NCI-H1092 (cell line): ENCODE results near the gene CRCP.

ENCODE experiments used
- DNase-seq: peaks from one replicate; lab custom pipeline; 2025; lab: John Stamatoyannopoulos, UW

CRCP gene

DNA sequence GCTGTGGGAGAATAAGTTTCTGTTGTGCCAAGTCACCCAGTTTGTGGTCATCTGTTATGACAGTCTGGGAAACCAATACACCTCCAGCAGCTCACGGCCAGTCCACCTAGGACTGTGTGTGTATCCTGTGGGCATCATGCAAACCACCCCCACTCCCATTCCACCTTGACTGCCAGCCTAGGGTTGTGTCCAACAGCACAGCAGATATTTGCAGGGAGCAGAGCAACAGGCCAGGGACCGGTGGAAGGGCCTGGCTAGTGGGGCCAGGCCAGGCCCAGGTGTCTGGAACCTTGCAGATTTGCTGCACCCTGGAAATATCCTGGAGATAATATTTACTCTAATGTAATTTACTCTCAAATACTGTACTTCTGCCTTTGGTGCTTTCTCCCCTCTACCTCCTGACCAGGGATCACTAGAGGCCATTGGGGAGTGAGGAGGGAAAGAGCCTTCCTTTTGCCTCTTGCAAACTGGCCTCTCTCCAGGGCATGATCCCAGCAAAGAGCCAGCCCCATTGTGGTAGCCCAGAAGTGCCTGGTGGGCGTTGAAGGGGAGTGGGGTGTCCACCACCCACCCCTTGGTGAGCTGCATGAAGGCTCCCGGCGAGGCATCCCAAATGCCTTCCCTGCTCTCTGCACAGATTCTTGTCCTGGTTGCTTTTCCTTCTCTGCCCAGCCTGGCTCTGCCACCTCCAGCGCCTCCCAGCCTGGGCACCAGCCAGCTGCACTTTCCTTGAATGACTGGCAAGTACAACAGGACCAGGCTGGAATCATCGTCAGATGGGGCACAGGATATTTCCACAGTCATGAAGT, 75.3 kb downstream of the CRCP start:
- no peak for DNase-seq

DNA sequence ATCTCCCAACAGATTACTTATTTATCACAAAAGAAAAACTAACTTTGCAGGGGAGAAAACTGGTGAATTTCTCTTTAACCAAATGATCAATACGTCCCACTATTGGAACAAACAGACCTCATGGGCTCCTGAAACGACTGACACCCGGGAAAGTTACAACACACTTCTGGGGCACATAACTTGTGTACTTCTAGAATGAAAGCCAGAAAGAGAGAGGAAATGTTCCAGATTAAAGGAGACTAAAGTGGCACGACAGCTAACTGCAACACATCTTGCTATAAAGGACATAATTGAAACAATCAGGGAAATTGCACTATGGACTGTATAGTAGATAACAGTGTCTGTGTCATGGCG, 75.8 kb downstream of the CRCP start:
- no peak for DNase-seq

DNA sequence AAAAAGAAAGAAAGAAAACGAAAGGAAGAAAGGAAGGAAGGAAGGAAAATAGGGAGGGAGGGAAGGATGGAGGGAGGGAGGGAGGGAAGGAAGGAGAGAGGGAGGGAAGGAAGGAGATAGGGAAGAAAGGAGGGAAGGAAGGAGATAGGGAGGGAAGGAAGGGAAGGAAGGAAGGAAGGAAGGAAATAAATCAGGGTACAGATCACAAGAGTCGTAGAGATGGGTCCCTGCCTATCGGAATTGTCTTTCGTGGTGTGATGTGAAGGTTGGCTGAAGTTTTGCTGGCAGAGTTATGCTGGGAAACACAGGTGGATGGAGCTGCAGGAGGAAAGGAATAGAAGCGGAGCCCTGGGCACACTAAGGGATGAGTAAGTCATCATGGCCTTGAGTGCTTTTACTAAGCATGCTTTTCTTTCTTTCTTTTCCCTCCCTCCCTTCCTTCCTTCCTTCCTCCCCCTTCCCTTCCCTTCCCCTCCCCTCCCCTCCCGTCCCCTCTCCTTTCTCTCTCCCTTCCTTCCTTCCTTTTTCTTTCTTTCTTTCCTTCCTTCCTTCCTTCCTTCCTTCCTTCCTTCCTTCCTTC, 78.6 kb downstream of the CRCP start:
- DNase-seq = no peak

DNA sequence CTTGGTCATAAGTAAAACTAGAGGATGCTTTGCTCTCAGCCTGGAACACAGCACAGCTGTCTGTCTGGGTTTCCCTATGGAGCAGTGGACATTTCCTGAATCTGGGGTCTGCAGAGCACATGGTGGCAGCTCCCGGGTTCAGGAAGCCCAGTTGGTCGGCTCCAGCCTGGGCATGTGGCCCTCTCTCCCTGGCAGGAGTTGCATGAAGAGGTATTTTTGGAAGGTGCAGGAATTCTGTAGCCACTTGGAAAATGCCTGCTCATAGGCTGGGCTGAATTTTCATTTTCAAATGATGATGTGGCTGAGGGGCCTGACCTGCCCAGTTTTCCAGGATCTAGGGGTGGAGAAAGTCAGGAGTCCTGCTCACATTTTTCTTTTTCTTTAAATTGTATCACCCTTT, 83.8 kb downstream of the CRCP start:
- DNase-seq = no peak

DNA sequence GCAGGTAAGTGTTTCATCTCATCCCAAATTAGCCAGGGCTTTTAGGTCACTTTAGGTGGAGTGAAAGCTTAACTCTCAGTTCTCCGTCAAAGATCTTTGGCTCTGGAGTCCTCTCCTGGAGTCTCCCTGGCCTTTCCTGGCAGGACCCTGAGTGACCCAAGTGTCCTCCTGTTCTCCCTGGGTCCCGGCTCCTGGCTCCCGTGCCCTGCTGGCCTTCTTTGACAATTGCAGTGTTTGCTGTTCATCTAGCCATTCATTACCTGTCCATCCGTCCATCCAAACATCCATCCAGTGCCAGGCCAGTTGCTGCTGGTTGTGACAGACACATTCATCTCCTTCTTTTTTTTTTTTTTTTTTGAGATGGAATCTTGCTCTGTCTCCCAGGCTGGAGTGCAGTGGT, 84.3 kb downstream of the CRCP start:
- no peak for DNase-seq

DNA sequence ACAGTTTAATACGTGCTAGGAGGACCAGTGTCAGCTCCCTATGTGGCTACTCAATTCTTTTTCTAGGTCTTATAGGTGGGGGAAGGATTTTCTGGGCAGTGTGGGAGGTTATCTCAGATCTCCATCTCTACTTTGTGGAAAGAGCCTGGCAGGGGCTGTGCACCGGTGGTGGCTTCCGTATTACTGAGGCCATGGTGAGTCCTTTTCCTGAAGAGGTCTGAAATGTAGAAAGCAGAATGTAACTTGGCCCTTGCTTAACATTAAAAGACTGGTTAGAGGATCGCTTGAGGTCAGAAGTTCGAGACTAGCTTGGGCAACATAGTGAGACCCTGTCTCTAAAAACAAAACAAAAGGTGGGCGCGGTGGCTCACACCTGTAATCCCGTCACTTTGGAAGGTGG, 87.8 kb downstream of the CRCP start:
- no peak for DNase-seq
